22Rv1 (cell line): ENCODE results near the gene PLA2G2E.

Experiments
- ZFX ChIP-seq: fragments of 450-650 bp; IDR thresholded peaks from 2 replicates; pipeline ENCODE4 v1.6.1; 2017; ENCODE audit warnings: antibody characterized with exemption, borderline replicate concordance
- TF ChIP-seq, protein P1 (sequence below): fragments of 450-650 bp; IDR thresholded peaks from 2 replicates; pipeline ENCODE4 v1.5.1; 2017; ENCODE audit warnings: mild to moderate bottlenecking

DNA sequence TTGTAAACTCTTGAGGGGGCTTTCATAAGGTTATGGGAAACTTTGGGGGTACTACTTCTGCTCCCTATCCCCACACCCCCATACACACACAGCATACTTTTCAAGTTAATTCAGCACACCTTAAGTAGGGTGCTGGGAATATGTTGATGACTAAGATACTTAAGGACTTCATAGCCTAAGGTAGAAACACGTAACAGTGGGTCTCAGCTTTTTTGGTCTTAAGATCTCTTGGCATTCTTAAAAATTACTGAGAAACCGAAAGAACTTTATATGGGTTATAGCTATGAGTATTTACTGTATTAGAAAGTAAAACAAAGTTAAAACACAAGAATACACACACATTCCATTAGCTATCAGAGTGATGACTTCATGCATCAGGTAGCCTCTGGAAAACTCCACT, 39.1 kb downstream of the PLA2G2E start:
- TF ChIP-seq, protein P1, sequence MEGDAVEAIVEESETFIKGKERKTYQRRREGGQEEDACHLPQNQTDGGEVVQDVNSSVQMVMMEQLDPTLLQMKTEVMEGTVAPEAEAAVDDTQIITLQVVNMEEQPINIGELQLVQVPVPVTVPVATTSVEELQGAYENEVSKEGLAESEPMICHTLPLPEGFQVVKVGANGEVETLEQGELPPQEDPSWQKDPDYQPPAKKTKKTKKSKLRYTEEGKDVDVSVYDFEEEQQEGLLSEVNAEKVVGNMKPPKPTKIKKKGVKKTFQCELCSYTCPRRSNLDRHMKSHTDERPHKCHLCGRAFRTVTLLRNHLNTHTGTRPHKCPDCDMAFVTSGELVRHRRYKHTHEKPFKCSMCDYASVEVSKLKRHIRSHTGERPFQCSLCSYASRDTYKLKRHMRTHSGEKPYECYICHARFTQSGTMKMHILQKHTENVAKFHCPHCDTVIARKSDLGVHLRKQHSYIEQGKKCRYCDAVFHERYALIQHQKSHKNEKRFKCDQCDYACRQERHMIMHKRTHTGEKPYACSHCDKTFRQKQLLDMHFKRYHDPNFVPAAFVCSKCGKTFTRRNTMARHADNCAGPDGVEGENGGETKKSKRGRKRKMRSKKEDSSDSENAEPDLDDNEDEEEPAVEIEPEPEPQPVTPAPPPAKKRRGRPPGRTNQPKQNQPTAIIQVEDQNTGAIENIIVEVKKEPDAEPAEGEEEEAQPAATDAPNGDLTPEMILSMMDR: no peak
- no peak for TF ChIP-seq ZFX
